H54 (cell line): ENCODE results near the gene SPO11.

Source experiments
- DNase-seq: peaks from one replicate; pipeline ENCODE4 v3.0.0; 2011; ENCODE audit warnings: low spot score, mixed read lengths; ENCODE audit not compliant: insufficient read length
- FAIRE-seq: peaks from 3 replicates; lab custom pipeline; 2011; peaks lifted over from hg19 to GRCh38; lab: Jason Lieb, UNC
- POLR2A ChIP-seq: IDR thresholded peaks from 2 replicates; pipeline ENCODE4 v1.6.1; 2011; ENCODE audit warnings: low read depth, mild to moderate bottlenecking, low read length

Gene SPO11, protein sequence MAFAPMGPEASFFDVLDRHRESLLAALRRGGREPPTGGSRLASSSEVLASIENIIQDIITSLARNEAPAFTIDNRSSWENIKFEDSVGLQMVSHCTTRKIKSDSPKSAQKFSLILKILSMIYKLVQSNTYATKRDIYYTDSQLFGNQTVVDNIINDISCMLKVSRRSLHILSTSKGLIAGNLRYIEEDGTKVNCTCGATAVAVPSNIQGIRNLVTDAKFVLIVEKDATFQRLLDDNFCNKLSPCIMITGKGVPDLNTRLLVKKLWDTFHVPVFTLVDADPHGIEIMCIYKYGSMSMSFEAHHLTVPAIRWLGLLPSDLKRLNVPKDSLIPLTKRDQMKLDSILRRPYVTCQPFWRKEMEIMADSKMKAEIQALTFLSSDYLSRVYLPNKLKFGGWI

GRCh38 chr20:57329608-57330221 lies at the start of gene SPO11:
TSS of gene SPO11 (plus strand) at chr20:57329803. CDS start at chr20:57329868, 65 bp downstream.
- no peak for DNase-seq
- FAIRE-seq, result no peak
- no peak for TF ChIP-seq POLR2A

DNA sequence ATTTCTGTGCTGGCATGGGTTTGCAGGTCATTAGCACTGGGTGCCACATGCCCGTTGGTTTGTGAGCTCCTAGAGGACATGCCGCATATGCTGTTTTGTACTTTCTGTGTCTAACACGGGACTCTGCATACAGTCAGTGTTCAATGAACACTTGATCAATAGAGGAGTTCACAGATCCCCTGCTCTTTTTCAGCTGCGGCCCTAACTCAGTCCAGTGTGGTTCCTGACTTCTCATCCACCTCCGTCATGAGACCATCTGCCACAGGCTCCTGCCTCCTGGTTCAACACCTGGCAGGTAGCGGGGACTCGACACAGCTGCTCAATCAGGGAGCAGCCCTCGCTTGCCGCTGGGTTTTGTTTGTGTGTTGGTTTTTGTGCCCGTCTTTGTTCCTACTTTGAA lies 49.4 kb upstream of the SPO11 start:
- FAIRE-seq (no peak), DNase-seq (no peak)
- no peak for TF ChIP-seq POLR2A

DNA sequence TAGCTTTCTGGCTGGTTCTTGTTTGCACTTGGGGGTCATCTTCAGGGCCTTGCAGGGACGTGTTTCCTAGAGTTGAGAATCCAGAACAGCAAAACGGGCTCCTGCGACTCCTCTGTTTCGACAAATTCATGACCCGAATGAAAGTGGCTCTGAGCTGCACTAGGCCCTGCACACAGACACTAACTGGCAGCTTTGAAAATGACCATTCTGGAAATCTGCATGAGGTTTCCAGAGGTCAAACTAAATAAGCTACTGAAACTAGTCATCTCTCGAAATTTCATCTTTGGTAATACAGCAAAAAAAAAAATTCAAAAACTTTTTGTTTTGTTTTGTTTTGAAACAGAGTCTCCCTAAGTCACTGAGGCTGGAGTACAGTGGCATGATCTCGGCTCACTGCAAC lies 47.7 kb upstream of the SPO11 start:
- DNase-seq, result no peak
- FAIRE-seq, result no peak
- no peak for TF ChIP-seq POLR2A

DNA sequence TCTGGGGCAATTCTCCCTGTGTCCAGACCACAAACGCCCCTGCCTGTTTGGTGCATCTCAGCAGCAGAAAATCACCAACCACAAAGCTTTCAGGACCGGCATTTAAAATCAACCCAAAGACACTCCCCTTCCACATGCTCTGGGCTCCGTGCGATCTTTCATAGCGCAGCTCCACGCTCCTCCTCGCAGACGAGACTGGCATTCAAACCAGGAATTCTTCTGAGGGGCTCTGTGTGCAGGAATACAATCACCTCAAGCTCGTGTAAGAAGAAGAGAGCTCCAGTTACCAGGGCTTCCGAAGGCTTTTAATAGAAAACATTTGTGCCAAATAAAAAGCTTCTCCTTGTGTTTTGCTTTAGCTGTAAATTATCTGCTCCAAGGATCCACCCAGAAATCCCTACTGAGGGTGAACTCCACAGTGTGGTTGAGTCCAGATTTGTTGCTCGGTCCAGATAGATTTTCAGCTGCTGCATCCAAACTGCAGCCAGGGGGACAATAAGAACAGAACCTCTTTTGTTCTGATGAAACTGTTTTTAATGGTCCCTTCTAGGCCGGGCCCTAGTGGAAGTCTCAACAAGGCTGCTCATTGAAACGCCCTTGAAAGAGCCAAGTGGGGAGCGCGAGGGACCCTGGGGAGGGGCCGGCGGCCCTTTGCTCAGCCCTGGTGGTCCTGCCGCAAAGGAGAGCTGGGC lies 46.8 kb upstream of the SPO11 start:
- no peak for TF ChIP-seq POLR2A
- DNase-seq (no peak), FAIRE-seq (no peak)

DNA sequence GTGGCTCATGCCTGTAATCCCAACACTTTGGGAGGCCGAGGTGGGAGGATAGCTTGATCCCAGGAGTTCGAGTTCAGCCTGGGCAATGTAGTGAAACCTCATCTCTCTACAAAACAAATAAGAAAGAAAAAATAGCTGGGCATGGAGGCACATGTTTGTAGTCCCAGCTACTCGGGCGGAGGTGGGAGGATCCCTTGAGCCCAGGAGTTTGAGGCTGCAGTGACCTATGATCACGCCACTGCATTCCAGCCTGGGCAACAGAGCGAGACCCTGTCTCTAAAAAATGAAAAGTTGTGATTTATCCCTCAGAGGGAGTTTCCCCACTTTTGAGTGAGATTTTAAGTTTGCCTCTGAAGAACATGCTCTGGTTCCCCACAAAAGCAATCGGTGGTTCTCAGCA lies 45.7 kb upstream of the SPO11 start:
- FAIRE-seq, result no peak
- no peak for DNase-seq
- no peak for TF ChIP-seq POLR2A

GRCh38 chr20:57287007-57287880 lies 42.4 kb upstream of the SPO11 start:
- FAIRE-seq (no peak), DNase-seq (no peak)
- TF ChIP-seq POLR2A, result no peak

- FAIRE-seq (no peak), DNase-seq (no peak)
- TF ChIP-seq POLR2A, result no peak
Measured at GRCh38 chr20:57287901-57288300, 41.7 kb upstream of the SPO11 start.

GRCh38 chr20:57288651-57289277 lies 40.8 kb upstream of the SPO11 start:
- FAIRE-seq (no peak), DNase-seq (no peak)
- TF ChIP-seq POLR2A, result no peak

- no peak for TF ChIP-seq POLR2A
- FAIRE-seq (no peak), DNase-seq (no peak)
Measured at GRCh38 chr20:57289391-57290177, 40.0 kb upstream of the SPO11 start.

DNA sequence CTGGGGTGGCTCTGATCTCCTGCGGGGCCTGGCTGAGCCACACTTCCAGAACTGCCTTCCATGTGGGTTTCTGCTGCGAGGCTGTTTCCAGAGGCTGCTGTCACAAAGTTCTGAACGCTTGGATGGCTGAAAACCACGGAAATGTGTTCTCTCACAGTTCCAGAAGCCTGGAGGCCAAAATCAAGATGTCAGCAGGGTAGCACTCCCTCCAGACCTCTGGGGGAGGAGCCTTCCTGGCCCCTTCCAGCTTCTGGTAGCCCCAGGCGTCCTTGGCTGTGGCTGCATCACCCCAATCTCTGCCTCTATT lies 39.5 kb upstream of the SPO11 start:
- no peak for DNase-seq
- FAIRE-seq, result no peak
- no peak for TF ChIP-seq POLR2A

DNA sequence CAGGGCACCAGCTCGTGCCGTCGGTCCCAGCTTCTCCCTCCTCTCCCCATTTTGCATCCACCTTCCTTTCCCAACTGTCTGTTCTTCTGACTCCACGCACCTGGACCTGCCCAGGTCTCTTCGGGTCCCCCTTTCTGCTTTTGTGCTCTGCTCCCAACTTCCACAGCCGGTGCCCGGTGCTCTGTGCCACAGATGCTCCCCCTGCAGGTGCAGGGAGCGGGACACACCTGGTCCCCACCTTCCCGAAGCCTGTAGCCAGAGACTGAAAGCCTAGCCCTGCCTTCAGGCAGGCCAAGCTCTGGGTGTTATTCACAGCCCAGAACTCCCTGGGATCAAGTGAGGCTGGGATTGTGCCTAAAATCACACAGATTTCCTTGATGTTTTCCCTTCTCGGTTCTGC lies 38.6 kb upstream of the SPO11 start:
- DNase-seq, result no peak
- TF ChIP-seq POLR2A, result no peak
- no peak for FAIRE-seq

DNA sequence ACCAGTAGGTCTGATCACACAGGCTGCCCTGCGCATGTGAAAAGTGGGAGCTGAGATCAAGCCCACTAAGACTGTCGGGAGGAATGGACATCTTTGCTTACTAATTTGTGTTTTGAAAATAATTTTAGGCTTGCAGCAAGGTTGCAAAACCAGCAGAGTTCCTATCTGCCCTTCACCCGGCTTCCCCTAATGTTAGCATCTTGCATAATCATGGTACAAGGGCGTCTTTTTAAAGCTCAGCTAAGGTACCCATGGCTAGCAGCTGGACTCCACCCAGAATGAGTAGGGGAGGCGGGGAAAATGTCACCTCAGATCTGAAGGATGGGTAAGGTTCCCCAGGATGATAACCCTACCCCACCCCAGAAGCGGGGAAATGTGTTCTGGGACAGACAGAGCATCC lies 37.9 kb upstream of the SPO11 start:
- no peak for DNase-seq
- no peak for TF ChIP-seq POLR2A
- no peak for FAIRE-seq
